ENCODE results near the gene POLDIP2.
A peak's percentile ranks its signal among the peaks of the same experiment; 100 is the strongest.

The POLDIP2 gene, protein sequence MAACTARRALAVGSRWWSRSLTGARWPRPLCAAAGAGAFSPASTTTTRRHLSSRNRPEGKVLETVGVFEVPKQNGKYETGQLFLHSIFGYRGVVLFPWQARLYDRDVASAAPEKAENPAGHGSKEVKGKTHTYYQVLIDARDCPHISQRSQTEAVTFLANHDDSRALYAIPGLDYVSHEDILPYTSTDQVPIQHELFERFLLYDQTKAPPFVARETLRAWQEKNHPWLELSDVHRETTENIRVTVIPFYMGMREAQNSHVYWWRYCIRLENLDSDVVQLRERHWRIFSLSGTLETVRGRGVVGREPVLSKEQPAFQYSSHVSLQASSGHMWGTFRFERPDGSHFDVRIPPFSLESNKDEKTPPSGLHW

DNA sequence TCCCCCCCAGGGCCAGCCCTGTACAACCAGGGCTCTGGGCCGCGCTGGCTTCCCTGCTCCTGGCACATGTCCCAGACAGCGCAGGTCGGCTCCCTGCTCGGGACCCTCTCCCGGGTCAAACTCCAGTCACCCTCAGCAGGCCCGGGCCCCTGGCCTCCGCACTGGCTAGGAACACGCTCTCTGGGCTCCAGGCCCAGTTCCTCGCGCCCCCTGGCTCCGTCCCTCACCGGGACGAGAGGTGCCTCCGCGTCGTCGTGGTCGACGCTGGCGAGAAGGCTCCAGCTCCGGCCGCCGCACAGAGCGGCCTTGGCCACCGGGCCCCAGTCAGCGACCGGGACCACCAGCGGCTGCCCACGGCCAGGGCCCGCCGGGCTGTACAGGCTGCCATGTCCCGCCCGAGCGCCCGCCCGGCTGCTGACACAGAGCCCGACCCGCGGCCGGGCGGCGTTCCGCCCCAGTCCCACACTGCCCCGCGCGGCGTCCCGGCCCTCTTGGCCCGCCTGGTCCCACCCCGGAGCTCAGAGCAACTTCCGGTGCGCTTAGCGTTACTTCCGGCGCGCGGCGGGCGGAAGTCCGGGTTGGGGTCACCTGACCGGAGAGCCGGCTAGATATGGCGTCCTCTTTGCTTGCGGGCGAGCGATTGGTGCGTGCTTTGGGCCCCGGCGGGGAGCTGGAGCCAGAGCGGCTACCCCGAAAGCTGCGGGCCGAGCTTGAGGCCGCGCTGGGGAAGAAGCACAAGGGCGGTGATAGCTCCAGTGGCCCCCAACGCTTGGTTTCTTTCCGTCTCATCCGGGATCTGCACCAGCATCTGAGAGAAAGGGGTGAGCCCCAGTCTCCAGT lies at the start of gene POLDIP2:
Gene POLDIP2, minus strand, starts transcription at position 467 of the 840 bp plus-strand sequence. Its CDS starts 79 bp downstream, at position 388.
- peak; percentile 95 for DNase-seq

GRCh38 chr17:28406473-28406814 lies 49.1 kb upstream of the POLDIP2 start:
- DNase-seq: no peak

DNA sequence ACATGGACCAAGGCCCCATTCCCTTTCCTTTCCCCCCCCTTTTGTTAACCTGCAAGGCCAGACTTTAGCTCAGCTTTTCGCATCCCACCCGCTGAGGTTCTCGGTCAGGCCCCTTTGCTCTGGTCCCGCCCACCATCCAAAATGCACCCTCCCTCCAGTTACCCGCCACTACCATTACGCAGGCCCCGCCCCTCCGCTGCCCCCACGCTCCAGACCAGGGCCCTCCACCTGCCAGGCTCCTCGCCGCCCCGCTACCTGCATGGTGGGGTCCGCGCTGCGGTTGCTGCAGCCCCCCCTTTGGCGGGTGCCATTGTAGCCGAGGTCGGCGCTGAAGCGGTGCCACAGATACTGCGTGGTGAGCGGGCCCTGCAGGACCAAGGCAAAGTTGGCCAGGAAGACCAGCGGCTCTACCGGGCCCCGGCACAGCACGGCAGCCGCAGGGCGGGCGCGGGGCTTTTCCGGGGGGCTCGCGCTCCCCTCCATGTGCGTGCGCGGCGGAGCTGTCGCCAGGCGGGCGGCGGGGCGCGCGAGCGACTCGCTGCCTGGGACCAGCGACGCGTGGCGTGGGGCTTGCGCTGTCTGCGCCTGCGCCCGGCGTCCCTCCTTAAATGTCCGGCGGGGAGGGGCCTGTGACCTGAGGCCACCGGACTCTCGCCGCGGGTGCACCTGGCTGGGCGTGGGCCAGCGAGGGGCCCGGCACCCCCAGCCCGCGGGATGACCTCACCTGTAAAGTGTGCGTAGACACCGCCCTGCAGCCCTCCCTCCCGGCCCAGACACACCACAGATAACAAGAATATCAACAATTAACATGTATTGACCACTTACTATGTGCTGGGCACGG lies 48.5 kb upstream of the POLDIP2 start, which contains the start of gene SLC46A1:
Gene SLC46A1, minus strand, starts transcription at position 581 of the 841 bp plus-strand sequence. Its CDS starts 98 bp downstream, at position 483.
- DNase-seq: no peak

DNA sequence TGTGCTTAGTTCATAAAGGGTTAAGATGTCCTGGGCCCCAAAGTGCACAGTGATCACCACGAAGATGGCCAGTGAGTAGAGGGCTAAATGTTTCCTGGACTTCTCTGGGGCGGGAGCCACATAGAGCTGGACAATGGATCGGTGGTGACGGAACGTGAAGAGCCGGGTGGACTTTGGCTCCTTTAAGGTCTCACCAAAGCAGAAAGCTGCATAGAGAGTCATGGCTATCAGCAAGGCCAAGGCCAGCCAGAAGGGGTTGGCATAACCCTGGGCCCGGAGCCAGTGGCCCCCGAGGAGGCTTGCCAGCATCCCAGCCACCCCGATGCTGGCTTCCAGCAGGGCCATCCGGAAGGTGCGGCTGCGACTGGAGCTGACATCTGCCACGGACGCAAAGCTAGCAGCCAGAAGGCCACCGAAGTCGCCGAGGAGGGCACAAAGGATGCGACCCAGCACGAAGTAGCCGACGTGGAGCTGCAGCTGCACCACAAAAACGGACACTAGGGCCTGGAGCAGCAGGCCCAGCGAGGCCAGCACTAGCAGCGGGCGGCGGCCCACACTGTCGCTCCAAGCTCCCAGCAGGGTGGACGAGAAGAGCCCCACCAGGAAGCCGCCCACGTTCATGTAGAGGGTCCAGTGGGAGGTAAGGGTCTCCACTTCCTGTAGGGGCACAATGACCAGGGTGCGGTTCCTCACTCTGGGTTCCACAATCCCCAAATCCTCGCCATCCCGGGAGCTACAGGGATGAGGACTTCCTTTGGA lies 47.7 kb upstream of the POLDIP2 start:
- DNase-seq: no peak

DNA sequence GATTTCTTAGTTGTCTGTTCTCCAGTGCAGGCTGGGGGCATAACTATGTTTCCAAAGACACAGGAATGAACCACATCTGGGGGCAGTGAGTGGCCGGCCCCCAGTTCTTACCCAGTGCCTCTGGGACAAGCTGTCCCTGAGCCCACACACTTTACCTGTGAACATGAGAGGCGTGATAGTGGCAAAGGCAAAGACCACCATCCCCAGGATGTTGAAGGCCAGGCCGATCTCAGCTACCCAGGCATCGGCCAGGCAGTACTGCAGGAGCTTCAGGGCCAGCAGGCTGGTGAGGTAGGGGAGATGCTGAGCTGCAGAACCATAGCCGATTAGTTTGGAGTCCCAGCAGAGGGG lies 47.1 kb upstream of the POLDIP2 start:
- DNase-seq: no peak

- DNase-seq: no peak
Measured at GRCh38 chr17:28404007-28404406, 46.7 kb upstream of the POLDIP2 start.

DNA sequence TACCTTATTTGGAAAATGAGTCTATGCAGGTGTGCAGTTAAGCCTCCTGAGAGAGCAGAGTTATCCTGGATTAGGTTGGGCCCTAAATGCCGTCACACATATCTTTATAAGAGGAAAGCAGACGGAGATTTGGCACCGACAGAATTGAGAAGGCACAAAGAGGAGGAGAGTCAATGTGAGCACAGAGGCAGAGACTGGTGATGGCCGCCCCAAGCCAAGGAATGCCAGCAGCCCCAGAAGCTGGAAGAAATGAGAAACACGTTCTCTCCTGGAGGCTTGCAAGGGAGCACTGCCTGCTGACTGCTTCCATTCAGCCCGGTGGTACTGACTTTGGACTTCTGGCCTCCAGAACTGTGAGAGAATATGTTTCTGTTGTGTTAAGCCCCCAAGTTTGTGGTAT lies 45.5 kb upstream of the POLDIP2 start:
- no peak for DNase-seq

GRCh38 chr17:28402224-28402630 lies 44.9 kb upstream of the POLDIP2 start:
- no peak for DNase-seq

DNA sequence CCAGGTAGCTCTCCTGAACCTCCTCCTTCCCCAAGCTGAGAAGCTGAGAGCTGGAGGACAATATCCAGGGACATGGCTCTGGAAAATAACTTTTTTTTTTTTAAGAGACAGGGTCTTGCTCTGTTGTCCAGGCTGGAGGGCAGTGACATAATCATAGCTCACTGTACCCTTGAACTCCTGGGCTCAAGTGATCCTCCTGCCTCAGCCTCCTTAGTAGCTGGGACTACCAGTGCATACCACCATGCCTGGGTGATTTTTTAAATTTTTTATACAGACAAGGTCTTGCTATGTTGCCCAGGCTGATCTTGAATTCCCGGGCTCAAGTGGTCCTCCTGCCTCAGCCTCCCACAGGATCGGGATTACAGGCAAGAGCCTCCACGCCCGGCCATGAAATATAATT lies 42.5 kb upstream of the POLDIP2 start:
- no peak for DNase-seq

GRCh38 chr17:28398280-28398981 lies 41.1 kb upstream of the POLDIP2 start:
- no peak for DNase-seq

DNA sequence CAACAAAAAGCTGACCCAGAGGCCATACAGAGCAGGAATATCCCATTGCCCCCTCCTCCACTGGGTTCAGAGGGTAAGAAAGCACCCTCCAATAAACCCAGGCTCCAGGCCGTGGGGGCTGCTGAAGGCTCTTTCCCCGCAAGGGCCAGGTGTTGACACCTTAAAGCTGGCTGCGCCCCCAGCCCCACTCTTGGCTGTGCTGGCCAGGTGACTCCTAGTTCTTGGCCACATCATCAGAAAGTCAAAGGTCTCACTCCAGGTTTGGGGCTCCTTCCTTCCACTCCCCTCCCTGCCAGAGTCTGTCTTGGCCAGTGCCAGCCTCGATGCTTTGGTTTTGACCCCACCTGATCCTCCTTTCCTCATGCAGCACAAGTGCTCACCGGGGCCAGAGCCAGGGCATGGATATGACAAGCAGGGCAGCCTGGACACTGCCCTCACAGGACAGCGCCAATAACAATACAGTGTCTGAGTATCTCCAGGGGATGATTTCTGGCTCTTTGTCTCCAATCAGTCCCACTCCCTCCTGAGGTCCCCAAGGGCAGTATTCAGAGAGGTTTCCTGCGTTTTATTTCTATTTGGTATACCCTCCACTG lies 40.5 kb upstream of the POLDIP2 start:
- no peak for DNase-seq

DNA sequence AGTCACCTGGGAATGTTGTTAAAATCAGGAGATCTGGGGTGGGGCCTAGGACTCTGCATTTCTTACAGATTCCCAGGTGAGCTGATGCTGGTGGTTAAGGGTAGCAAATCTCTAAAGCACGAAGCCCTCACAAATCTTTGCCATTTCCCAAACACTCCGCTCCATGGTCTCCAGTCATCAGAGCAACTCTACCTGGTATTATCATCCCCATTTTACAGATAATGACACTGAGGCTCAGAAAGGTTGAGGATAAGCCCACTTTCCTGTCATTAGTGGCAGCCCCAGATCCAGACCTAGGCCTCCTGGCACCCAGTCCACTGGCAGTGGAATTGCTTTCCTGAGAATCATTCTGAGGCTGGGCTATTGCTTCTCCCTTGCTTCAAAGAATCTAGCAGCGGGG lies 39.9 kb upstream of the POLDIP2 start:
- DNase-seq: no peak

GRCh38 chr17:28396635-28397239 lies 39.4 kb upstream of the POLDIP2 start:
- DNase-seq: no peak

DNA sequence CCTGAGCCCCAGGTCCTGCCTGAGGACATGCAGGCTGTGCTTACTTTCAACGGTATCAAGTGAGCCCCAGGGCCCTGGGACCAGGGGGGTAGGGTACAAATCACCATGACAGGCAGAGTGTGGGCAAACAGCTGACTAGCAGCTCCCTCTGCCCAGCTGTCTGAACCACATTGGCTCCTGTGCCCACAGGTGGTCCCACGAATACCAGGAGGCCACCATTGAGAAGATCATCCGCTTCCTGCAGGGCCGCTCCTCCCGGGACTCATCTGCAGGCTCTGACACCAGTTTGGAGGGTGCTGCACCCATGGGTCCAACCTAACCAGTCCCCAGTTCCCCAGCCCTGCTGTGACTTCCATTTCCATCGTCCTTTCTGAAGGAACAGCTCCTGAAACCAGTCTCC lies 38.6 kb upstream of the POLDIP2 start:
- DNase-seq: no peak

- DNase-seq: no peak
Measured at GRCh38 chr17:28395426-28395825, 38.1 kb upstream of the POLDIP2 start.

GRCh38 chr17:28394337-28395116 lies 37.2 kb upstream of the POLDIP2 start:
- peak; percentile 50 for DNase-seq

DNA sequence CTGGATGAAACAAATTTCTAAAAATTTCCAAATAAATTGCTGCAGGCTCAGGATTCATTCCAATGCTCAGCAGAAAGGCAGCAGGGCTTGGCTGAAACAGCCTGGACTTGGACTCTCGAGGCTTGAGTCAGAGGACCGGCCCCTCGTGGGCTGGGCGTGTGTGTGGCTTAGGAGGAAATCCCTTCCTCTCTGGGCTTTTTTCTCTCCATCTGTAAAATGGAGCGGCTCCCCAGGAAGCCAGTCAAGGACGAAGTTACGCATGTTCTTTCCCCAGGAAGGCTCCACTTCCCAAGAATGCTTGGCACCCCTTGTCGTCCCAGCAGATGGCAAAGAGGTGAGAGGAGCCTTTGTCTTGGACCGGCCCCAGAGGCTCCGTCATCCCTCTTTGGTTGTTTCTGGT lies 35.2 kb upstream of the POLDIP2 start:
- DNase-seq: no peak

DNA sequence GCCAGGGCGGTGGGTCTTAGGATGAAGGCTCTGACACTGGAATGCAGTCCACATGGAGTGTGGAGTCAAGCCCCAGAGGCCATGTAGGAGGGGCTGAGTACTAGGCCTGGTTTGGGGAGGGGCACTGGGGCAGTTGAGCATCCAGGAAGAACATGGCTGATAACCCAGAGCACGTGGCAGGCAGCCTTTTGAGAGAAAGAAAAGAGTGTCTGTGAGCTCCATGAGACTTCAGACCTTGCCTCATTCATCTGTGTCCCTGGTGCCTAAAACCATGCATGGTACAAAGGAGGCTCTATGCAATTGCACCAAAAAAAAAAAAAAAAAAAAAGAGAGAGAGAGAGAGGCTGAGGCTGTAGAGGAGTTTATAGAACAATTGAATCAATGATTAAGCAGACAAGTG lies 34.1 kb upstream of the POLDIP2 start:
- no peak for DNase-seq

GRCh38 chr17:28390984-28391383 lies 33.7 kb upstream of the POLDIP2 start:
- no peak for DNase-seq

- DNase-seq: no peak
Measured at GRCh38 chr17:28390563-28390962, 33.2 kb upstream of the POLDIP2 start.

Measured in fibroblast of skin of right biceps (primary cell).